Testis (tissue), 2 donors: ENCODE data around the gene SPEN.

Experiments used
- CTCF ChIP-seq, 3 experiments: fragments of 450-650 bp in 2 of 3; fragments of 200-600 bp in 1 of 3; sonication (generic) in 1 of 3; IDR thresholded peaks; one replicate each; pipeline ENCODE4 v1.5.1; 2016 to 2019; ENCODE audit warnings: antibody characterized with exemption in 3 of 3, mild to moderate bottlenecking in 2 of 3, moderate library complexity in 1 of 3
- POLR2A ChIP-seq: fragments of 450-650 bp; IDR thresholded peaks from one replicate; pipeline ENCODE4 v1.6.1; 2017; ENCODE audit warnings: antibody characterized with exemption, mild to moderate bottlenecking, moderate library complexity

- TF ChIP-seq CTCF (IDR thresholded peaks at IDR 0.05) (no peak), POLR2A (no peak)
Measured at GRCh38 chr1:15989776-15990175, 142.3 kb downstream of the SPEN start.
